ENCODE measurements around the gene ATG9B.

DNA sequence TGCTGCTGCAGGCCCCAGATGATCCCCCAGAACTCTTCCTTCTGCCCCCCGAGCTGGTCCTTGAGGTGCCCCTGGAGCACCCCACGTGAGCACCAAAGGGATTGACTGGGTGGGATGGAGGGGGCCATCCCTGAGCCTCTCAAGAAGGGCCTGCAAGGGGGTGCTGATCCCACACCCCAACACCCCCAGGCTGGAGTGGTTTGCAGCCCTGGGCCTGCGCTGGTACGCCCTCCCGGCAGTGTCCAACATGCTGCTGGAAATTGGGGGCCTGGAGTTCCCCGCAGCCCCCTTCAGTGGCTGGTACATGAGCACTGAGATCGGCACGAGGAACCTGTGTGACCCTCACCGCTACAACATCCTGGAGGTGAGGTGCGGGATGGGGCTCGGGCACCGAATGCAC is 25.3 kb downstream of the ATG9B start:
- TF ChIP-seq, protein P1, sequence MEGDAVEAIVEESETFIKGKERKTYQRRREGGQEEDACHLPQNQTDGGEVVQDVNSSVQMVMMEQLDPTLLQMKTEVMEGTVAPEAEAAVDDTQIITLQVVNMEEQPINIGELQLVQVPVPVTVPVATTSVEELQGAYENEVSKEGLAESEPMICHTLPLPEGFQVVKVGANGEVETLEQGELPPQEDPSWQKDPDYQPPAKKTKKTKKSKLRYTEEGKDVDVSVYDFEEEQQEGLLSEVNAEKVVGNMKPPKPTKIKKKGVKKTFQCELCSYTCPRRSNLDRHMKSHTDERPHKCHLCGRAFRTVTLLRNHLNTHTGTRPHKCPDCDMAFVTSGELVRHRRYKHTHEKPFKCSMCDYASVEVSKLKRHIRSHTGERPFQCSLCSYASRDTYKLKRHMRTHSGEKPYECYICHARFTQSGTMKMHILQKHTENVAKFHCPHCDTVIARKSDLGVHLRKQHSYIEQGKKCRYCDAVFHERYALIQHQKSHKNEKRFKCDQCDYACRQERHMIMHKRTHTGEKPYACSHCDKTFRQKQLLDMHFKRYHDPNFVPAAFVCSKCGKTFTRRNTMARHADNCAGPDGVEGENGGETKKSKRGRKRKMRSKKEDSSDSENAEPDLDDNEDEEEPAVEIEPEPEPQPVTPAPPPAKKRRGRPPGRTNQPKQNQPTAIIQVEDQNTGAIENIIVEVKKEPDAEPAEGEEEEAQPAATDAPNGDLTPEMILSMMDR (IDR thresholded peaks at IDR 0.05) = no peak
- TF ChIP-seq POLR2AphosphoS5 (IDR thresholded peaks at IDR 0.05; ENCODE audit: low read depth, low read length) (no peak), FOSL2 (IDR thresholded peaks at IDR 0.05; ENCODE audit: borderline replicate concordance, low read depth) (no peak), EP300 (IDR thresholded peaks at IDR 0.05; ENCODE audit: borderline replicate concordance in 1 of 2, low read depth in 1 of 2, low read length in 1 of 2) (no peak), EZH2phosphoT487 (IDR thresholded peaks at IDR 0.05; ENCODE audit: borderline replicate concordance, low read depth) (no peak), TAF1 (IDR thresholded peaks at IDR 0.05; ENCODE audit: borderline replicate concordance, low read depth, low read length) (no peak), YY1 (IDR thresholded peaks at IDR 0.05; ENCODE audit: low read depth) (no peak), TEAD4 (IDR thresholded peaks at IDR 0.05; ENCODE audit: borderline replicate concordance, insufficient read depth) (no peak), GATA2 (CRISPR knock-in tag; IDR thresholded peaks at IDR 0.05) (no peak)
- TF ChIP-seq, protein P2, sequence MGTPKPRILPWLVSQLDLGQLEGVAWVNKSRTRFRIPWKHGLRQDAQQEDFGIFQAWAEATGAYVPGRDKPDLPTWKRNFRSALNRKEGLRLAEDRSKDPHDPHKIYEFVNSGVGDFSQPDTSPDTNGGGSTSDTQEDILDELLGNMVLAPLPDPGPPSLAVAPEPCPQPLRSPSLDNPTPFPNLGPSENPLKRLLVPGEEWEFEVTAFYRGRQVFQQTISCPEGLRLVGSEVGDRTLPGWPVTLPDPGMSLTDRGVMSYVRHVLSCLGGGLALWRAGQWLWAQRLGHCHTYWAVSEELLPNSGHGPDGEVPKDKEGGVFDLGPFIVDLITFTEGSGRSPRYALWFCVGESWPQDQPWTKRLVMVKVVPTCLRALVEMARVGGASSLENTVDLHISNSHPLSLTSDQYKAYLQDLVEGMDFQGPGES (IDR thresholded peaks at IDR 0.05; ENCODE audit: low read depth, low read length) = no peak
- TF ChIP-seq, protein P3, sequence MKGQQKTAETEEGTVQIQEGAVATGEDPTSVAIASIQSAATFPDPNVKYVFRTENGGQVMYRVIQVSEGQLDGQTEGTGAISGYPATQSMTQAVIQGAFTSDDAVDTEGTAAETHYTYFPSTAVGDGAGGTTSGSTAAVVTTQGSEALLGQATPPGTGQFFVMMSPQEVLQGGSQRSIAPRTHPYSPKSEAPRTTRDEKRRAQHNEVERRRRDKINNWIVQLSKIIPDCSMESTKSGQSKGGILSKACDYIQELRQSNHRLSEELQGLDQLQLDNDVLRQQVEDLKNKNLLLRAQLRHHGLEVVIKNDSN (IDR thresholded peaks at IDR 0.05; ENCODE audit: borderline replicate concordance, low read depth) = no peak
- TF ChIP-seq, protein P4, sequence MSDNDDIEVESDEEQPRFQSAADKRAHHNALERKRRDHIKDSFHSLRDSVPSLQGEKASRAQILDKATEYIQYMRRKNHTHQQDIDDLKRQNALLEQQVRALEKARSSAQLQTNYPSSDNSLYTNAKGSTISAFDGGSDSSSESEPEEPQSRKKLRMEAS (IDR thresholded peaks at IDR 0.05; ENCODE audit: low read depth) = no peak
